Kidney tubule cell (primary cell): Measurements from ENCODE around the gene PTPRN.
A peak's percentile ranks its signal among the peaks of the same experiment; 100 is the strongest.

Source experiments
- DNase-seq: peaks from one replicate; pipeline ENCODE4 v3.0.0-alpha.2; 2018; ENCODE audit warnings: low spot score

Gene PTPRN

GRCh38 chr2:219308142-219309101, 779 bp downstream of the PTPRN start:
- peak; percentile 68 for DNase-seq

GRCh38 chr2:219306047-219306446, 3.2 kb downstream of the PTPRN start:
- no peak for DNase-seq

DNA sequence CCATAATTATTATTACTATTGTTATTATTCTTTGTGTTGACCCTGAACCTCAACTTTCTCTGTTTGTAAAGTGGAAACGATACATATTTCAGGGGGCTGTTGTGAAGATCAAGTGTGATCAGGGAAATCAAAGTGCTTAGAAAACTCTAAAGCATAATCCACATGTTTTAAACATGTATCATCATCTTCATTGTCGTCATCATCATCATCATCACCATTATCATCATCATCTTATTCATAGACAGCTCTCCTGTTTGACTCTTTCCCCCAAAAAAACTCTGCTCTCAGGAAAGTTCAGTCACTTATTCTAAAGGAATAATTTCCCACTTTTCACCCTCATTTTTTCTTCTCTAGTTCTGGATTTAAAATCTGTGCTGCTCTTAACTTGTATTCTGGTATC, 5.0 kb downstream of the PTPRN start:
- no peak for DNase-seq

- no peak for DNase-seq
Observed at GRCh38 chr2:219302412-219302968, 6.7 kb downstream of the PTPRN start.

- no peak for DNase-seq
Observed at GRCh38 chr2:219300022-219300421, 9.2 kb downstream of the PTPRN start.

DNA sequence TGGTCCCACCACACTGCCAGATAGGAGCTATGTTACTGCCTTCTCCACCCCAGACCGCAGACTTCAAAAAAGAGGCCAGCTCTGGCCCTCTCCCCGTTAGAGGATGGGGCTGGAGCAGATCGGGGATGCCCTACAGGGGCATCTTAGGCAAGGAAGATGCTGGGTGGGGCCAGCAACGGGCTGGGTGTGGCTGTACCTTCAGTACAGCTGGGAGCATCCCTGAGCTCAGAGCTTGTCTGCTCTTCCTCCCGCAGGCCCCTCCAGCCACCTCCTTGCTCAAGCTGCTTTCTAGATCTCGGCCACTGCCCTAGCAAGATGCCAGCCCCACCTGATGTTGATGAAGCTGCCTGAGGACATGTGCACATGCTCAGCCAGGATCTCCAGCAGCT, 9.8 kb downstream of the PTPRN start:
- no peak for DNase-seq

- peak; percentile 82 for DNase-seq
Observed at GRCh38 chr2:219298759-219299371, 10.3 kb downstream of the PTPRN start.

- no peak for DNase-seq
Observed at GRCh38 chr2:219297766-219298456, 11.3 kb downstream of the PTPRN start.

- DNase-seq, result no peak
Observed at GRCh38 chr2:219296631-219297391, 12.4 kb downstream of the PTPRN start.

GRCh38 chr2:219296142-219296541, 13.1 kb downstream of the PTPRN start:
- DNase-seq, result no peak

GRCh38 chr2:219294356-219295351, 14.5 kb downstream of the PTPRN start:
- peak; percentile 91 for DNase-seq

- DNase-seq, result no peak
Observed at GRCh38 chr2:219293736-219294231, 15.4 kb downstream of the PTPRN start.

DNA sequence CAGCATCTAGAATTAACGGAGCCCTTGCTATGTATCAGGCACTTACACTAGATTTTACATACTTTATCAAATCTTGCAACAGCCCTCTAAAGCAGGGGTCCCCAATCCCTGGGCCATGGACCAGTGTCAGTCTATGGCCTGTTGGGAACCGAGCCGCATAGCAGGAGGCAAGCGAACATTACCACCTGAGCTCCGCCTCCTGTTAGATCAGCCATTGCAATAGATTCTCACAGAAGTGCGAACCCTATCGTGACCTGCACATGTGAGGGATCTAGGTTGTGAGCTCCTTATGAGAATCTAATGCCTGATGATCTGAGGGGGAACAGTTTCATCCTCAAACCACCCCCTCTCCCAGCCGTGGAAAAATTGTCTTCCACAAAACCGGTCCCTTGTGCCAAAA, 16.6 kb downstream of the PTPRN start:
- DNase-seq, result no peak

- no peak for DNase-seq
Observed at GRCh38 chr2:219291910-219292490, 17.2 kb downstream of the PTPRN start.

DNA sequence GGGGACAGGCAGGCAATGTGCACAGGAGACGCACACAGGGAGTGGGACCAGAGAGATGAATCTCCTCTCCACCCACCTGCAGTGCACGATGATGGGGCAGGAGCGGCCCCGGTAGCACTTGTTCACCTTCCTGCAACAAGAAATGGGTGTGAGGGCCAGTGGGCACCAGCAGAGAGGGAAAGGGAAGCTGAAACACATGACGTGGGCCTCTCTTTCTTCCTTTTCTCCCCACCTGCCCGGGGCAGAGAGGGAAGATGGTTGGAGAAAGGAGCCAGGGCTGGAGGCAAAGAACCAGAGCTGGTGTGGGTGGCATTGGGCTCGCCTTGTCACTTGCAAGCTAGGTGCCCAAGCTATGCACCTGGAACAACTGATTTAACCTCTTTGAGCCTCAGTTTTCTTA, 17.8 kb downstream of the PTPRN start:
- DNase-seq, result no peak

DNA sequence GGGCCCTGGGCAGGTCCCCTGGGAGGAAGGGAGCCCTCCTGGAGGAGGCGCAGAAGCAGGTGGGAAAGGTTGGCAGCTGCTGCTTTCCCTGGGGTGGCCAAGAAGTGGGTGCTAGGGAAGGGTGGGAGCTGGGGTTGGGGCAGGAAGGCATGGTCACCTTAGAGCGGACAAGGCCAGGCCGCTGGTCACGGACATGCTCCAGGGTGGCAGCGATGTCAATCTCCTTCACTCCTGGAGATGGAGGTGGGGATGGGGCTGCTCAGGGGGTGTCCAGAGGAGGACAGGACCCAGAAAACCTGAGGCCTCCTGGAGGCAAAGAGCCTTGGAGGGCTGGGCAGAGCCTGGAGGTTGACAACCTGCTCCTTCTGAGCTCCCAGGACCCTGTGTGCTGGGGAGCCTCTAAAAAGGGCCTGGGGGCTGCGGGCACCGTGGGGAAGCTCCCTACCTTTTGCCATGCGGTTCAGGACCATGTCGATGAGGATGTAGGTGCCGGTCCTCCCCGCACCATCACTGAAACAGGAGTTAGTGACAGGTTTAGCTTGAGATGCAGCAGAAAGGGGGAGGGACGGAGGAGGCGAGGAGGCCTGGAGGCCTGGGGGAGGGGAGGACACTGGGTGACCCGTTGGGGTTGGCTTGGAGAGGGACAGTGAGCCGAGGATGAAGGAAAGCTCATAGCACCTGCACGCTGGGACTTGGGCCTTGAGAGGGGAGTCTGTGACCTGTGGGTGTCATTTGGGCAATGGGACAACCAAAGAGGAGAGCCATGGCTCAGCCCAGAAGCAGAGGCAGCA, 18.6 kb downstream of the PTPRN start:
- DNase-seq, result no peak

- peak; percentile 47 for DNase-seq
Observed at GRCh38 chr2:219289537-219290361, 19.5 kb downstream of the PTPRN start.

DNA sequence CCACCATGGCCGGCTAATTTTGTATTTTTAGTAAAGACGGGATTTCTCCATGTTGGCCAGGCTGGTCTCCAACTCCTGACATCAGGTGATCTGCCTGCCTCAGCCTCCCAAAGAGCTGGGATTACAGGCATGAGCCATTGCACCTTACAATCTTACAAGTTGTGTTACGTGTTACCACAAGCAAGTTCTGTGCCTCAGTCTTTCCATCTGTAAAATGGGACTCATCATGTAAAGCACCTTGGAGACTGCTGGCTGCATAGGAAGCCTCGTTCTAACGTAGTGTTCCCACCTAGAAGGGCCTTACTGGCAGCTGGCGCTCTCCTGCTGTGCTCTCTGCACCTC, 20.0 kb downstream of the PTPRN start:
- no peak for DNase-seq
